HG03039 (cell line): ENCODE data around the gene GAS6.
"Not testable (repeated sequence)": the region's sequence is repeated elsewhere in the genome, so short reads cannot be mapped to it uniquely, and the experiment has no call there.

Experiments used
- ATAC-seq: cut with Tn5 transposase; IDR thresholded peaks from one replicate; pipeline ENCODE4 v1.9.1; 2021; ENCODE audit warnings: mild to moderate bottlenecking, moderate library complexity; ENCODE audit not compliant: unreplicated experiment

Gene GAS6

GRCh38 chr13:113826446-113826845 is 37.4 kb downstream of the GAS6 start:
- ATAC-seq, result not testable (repeated sequence)

DNA sequence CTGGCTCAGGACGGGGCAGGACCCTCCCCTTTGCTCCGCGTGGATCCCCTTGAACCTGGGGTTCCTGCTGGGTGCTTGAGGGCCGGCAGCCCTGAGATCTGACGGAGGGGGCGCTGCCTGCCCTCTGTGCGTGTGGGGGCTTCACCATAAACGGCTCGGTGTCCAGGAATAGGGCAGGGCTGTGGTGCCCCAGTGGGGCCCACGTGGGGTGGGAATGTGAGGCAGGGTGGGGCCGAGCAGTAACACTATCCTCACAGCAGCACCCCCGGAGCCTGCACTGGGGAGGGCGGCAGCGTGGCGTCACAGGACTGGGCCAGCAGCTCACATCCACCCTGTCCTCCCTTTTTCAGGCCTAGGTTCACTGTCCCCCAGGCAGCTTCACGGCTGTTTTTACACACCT is 38.0 kb downstream of the GAS6 start:
- no peak for ATAC-seq

DNA sequence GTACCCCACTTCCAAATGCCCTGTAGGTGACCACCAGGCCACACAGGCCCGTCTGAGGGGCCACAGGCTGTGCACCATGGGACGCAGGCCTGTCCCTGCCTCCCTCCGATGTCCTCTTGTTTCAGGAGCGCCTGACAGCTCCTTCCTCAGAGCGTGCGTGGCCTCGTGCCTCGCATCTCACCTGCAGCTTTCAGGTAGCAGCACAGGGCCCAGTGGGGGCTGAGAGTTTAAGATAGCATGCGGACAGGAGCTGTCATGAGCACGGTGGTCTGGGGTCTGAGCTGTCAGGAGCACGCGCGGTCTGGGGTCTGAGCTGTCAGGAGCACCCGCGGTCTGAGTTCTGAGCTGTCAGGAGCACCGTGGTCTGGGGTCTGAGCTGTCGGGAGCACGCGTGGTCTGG is 40.1 kb downstream of the GAS6 start:
- no peak for ATAC-seq

DNA sequence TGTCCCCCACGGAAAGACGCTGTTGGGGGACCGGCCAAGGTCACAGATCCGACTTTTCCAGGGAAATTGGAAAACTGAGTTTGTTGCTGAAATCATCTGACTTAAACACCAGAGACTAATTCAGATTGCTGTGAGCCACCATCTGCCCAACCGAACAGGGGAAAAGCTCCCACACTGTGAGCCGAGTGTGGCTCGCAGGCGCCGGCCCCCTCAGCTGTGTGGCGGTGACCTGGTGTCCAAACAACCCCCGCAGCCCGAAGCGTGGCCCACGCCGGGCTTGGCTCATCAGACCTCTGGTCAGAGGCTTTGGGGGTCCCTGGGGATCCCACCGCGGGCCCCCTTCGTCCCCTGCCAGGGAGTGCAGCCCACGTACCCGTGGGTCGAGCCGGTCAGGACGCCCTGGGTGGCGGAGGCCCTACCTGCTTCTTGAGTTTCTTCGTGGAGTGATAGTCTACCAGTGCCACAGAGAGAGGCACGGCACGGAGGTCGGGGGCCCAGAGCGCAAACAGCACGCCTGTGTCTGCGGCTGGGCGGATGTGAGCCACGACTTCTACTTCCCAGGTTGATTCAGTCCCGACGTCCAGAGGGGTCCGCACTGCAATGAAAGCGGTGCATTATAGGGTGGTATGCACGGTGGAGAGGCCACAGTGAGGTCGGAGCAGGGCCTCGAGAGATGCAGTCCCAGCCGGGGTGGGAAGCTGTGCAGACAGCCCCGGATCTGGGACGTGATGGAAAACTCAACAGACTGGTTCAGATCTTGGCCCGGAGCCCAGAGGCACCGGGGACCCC is 40.7 kb downstream of the GAS6 start:
- no peak for ATAC-seq

- no peak for ATAC-seq
Observed at GRCh38 chr13:113822266-113822665, 41.6 kb downstream of the GAS6 start.

DNA sequence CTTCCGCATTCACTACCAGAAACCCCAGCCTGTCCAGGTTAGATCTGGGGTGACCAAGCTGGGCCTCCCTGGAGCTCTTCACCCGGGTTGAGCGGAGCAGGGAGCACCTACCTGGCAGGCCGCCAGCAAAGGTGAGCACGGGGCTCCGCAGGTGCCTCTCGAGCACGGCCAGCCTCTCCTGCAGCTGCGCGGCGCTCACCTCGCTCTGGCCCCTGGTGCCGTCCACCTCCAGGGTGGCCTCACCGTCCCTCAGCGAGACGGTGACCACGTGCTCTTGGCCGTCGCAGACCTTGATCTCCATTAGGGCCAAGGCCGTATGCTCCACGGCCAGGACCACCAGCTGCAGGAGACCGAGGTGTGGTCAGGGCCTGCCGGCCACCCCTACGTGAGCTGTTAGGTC is 42.0 kb downstream of the GAS6 start:
- ATAC-seq, result no peak

DNA sequence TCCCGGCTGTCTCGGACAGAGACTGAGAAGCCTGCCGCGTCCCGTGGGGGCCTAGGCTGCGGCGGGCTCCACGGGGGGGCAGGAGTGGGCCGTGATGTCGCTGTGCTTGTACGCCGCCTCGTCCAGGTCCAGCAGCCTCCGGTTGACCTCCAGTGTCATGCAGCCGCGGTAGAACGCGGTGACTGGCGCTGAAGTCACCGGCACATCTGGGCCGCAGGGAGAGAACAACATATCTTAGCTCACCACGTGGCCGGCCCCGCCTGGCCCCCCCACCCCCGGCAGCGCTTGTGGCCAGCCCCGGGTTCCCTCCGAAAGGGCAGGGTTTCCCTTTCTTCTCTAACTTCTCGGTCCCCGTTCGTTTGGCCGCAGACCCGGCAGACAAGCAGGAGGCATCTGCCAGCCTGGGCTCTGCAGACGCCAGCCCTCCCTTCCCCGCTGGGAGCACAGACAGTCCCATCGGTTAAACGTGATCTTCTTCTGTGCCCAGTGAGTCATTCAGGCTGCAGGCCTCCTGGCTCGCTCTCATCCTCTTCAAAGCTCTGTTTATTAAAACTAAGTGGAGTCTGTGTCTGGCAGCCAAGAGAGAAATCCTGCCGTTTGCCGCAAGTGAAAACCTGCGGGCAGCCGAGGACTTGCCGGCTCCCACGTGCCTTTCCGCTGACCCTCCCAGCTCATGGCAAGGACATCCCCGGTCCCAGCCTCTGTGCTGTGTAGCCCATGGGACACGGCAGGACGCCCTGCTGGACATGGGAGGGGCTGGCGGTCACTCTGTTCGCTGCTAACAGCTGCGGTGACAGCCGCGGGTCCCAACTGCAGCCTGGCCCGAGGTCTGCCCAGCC is 42.8 kb downstream of the GAS6 start:
- no peak for ATAC-seq

- no peak for ATAC-seq
Observed at GRCh38 chr13:113819731-113820715, 43.9 kb downstream of the GAS6 start.

DNA sequence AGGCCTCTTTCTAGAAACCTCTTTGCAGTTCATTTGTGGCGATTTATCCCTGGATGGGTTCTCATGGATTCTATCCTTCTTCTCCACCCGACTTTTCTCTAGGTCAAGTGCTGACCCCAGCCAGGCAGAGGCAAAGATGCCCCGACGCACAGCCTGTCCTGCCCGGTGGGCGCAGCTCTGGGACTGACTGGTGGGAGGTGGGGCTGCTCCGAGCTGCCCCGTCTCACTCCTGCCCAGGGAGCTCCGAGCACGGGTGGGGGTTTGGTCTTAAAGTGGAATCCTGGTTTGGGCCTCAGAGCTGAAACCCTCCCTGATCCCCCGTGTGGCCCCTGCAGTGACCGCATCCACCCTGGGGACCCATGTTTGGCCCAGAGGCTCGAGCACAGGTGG is 44.5 kb downstream of the GAS6 start:
- no peak for ATAC-seq

GRCh38 chr13:113818700-113819295 is 45.1 kb downstream of the GAS6 start:
- no peak for ATAC-seq

DNA sequence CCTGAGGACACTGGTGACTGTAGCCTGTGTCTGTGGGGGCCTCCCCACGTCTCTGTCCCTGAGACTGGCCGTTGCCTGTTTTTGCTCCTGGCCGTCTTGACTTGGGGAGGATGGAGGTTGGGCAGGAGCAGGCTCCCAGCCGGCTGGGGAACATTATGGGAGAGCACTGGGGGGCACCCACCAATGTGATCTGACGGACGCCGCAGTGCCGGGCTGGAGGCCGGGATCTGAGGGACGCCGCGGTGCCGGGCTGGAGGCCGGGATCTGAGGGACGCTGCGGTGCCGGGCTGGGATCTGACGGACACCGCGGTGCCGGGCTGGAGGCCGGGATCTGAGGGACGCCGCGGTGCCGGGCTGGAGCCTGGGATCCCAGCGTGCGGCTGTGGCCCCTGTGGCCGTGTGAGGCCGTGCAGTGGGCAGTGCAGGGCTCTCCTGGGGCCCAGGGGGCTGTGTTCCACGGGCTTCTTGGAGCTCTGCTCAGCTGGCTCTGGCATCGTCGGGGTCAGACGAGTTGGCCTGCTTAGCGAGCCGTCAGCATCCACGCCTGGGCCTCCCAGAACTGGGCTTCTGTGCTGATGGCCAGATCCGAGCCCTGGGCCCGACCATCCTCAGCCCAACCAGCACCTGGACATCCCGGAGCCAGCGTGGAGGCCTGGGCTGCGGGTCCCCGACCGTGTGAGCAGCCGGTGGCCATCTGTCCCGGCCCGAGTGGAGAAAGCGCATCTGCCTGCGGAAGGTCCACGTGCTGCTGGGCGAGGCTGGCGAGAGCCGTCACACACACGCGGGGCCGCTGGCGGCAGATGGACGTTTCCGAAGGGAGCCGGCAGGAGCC is 45.8 kb downstream of the GAS6 start:
- ATAC-seq, result no peak

DNA sequence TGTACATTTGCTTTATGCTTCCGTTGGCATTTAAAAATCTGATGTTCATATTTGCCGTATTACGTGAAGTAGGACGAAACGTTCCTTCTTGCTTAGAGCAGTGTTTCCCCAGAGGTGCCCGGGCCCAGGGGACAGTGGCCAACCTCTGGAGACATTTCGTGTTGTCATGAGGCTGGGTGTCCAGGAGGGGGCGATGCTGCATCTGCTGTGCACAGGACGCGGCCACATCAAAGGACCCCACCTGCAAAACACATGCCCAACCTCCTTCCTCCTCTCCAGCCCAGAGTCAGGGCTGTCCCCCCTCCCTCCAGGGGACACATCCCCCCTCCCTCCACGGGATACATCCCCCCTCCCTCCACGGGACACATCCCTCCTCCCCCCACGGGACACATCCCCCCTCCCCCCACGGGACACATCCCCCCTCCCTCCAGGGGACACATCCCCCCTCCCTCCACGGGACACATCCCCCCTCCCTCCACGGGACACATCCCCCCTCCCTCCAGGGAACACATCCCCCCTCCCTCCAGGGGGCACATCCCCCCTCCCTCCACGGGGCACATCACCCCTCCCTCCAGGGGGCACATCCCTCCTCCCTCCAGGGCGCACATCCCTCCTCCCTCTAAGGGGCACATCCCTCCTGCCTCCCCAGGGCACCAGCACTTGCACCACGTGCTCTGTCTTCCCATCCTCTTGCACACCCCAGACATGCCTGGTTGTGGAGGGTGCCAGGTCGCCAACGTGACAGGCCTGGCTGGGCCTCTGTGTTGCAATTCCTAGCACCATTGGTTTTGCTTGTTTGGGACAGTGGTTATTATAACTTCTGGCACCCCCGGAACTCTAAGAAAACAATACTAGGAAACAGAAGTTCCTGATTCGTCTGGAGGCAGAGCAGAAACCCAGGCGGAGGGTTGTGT is 46.7 kb downstream of the GAS6 start:
- ATAC-seq, result no peak

DNA sequence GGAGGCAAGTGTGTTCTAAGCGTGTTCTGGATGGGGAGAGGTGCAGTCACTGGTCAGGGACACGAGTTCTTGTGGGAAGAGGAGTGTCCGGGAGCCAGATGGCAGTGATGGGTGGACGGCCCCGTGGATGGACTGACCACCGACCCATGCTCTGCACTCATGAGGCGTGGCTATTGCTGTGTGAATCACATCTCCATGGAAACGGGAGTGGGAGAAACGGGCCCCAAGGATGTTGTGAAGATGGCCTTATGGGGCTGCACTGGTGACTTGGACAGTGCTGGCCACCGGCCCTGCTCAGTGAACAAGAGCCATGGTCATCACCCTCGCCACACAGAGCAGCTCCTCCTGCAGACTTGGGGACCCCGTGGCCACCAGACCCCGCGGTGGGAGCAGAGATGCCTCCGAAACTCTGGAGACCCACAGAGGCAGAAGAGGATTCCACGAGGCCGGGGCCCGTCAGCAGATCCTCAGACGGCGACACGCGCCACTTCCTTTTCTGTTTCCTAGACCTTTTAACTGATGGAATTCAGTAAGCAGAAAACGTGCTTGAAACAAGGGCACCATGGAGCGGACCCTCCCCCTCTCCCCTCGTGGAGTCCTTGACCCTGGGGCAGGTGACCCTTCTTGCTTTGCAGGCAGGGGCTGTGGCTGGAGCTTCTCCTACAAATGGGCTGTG is 47.5 kb downstream of the GAS6 start:
- ATAC-seq, result no peak

DNA sequence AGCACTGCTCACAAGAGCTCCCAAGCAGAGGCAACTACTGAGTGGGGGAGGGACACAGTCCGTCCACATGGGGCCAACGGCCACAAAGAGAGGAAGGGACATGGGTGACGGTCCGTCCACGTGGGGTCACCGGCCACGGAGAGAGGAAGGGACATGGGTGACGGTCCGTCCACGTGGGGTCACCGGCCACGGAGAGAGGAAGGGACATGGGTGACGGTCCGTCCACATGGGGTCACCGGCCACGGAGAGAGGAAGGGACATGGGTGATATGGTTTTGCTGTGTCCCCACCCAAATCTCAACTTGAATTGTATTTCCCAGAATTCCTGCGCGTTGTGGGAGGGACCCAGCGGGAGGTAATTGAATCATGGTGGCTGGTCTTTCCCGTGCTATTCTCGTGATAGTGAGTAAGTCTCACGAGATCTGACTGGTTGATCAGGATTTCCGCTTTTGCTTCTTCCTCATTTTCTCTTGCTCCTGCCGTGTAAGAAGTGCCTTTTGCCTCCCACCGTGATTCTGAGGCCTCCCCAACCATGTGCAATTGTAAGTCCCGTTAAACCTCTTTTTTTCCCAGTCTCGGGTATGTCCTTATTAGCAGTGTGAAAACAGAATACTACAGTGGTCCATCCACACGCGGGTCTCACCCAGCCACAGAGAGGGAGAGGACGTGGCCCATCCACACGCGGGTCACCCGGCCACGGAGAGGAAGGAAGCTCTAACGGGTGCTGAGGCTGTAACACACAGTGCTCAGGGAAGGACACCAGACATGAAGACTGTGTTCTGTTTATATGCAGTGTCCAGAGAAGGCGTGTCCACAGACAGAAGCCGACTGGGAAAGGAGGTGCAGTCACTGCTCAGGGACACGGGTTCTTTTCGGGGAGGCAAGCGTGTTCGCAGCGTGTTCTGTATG is 48.5 kb downstream of the GAS6 start:
- no peak for ATAC-seq

DNA sequence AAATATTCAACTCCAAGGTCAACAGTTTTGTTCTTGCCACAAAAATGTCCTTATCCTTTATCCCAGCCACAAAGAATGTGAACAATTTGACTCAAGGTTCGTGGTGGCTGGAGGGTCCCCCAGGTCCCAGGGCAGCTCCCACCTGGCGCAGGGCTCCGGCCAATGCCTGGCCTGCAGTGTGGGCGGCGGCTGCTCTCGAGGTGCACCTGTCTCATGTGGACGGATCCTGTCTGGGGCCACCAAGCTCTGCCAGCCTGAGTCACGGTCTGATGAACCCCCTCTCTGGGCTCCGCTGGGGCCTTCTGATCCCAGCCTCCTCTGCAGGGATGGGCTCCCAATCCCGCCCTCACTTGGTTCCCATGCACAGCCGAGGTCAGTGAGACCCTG is 49.4 kb downstream of the GAS6 start:
- ATAC-seq, result no peak

- ATAC-seq, result no peak
Observed at GRCh38 chr13:113813749-113814434, 50.0 kb downstream of the GAS6 start.
